A673 (cell line): Measurements from ENCODE around the gene ACOT11. TPM values are rescaled to one million over a fixed set of nuclear protein-coding genes. Genes with fewer than 3 reads are reported as not detected.

Experiments used
- BruUV-seq: library from RNA; stranded (reverse); fragments of 400-500 nt; replicated peaks from 2 replicates; lab custom pipeline; 2021; lab: Mats Ljungman, UMichigan
- CTCF ChIA-PET: fragments of 300-600 bp; sonication (Branson Sonifier 250); formaldehyde crosslinking; loops from one replicate; lab custom pipeline; 2022; ENCODE audit warnings: antibody characterized with exemption; lab: Charles Lee
- POLR2A ChIA-PET: fragments of 300-600 bp; sonication (Branson Sonifier 250); formaldehyde crosslinking; loops from one replicate; lab custom pipeline; 2022; ENCODE audit warnings: antibody characterized with exemption; ENCODE audit not compliant: low non-redundant PET; lab: Charles Lee
- DNase-seq: peaks from one replicate; pipeline ENCODE4 v3.0.0-alpha.2; 2015; ENCODE audit warnings: low spot score
- H3K27ac ChIP-seq: fragments of 200-600 bp; sonication (generic); 2 replicates; pipeline ENCODE4 v1.5.1; 2016; ENCODE audit warnings: mixed run types, low read depth, mild to moderate bottlenecking, mixed read lengths, antibody characterized with exemption, low read length; ENCODE audit not compliant: poor library complexity, severe bottlenecking
- H3K27me3 ChIP-seq: fragments of 200-600 bp; sonication (generic); replicated peaks from 2 replicates; pipeline ENCODE4 v1.6.1; 2017; ENCODE audit warnings: mixed run types, low read depth, mild to moderate bottlenecking, mixed read lengths, antibody characterized with exemption, low read length; ENCODE audit not compliant: insufficient read depth, poor library complexity
- H3K36me3 ChIP-seq: fragments of 200-600 bp; sonication (generic); 2 replicates; pipeline ENCODE4 v1.6.1; 2016; ENCODE audit warnings: mixed run types, mild to moderate bottlenecking, mixed read lengths, antibody characterized with exemption, low read length; ENCODE audit not compliant: insufficient read depth, poor library complexity, severe bottlenecking
- H3K4me1 ChIP-seq: fragments of 200-600 bp; sonication (generic); 2 replicates; pipeline ENCODE4 v1.6.1; 2017; ENCODE audit warnings: mixed run types, mild to moderate bottlenecking, mixed read lengths, antibody characterized with exemption, low read length; ENCODE audit not compliant: insufficient read depth, poor library complexity, severe bottlenecking
- H3K4me3 ChIP-seq: fragments of 200-600 bp; sonication (generic); 2 replicates; pipeline ENCODE4 v1.5.1; 2016; ENCODE audit warnings: low read depth, mixed run types, mild to moderate bottlenecking, mixed read lengths, low read length; ENCODE audit not compliant: poor library complexity, severe bottlenecking
- H3K9me3 ChIP-seq: fragments of 200-600 bp; sonication (generic); 2 replicates; pipeline ENCODE4 v1.6.1; 2016; ENCODE audit warnings: mixed run types, low read depth, mild to moderate bottlenecking, mixed read lengths, antibody characterized with exemption, low read length; ENCODE audit not compliant: poor library complexity, severe bottlenecking
- CTCF ChIP-seq: fragments of 300-800, 200-600 bp; sonication (generic); conservative IDR thresholded peaks from 2 replicates; pipeline ENCODE4 v1.5.1; 2017; ENCODE audit warnings: low read depth, mild to moderate bottlenecking, antibody characterized with exemption, low read length, moderate library complexity, mixed read lengths
- EZH2 ChIP-seq: fragments of 200-600 bp; sonication (generic); IDR thresholded peaks from 2 replicates; pipeline ENCODE4 v1.6.1; 2017; ENCODE audit warnings: borderline replicate concordance, low read depth, mild to moderate bottlenecking, mixed read lengths, antibody characterized with exemption, low read length; ENCODE audit not compliant: poor library complexity, severe bottlenecking
- intact Hi-C: fragments of 100-400 bp; cut with micrococcal nuclease; formaldehyde crosslinking; loops from one replicate; pipeline ENCODE4 v1.10.0; 2022; ENCODE audit not compliant: unreplicated experiment
- total RNA-seq: library from RNA; stranded (reverse); gene quantifications from 2 replicates; pipeline ENCODE4 v1.2.3, GENCODE V29; 2021

The ACOT11 gene
- total RNA-seq, 1 experiment from 2014 or later = 5.6 TPM

- H3K27ac ChIP-seq = no peak overlapping the region
- BruUV-seq = no TSS peak
- CTCF ChIA-PET = no interaction called here
- POLR2A ChIA-PET = no interaction called here
- no peak overlapping the region for H3K4me3 ChIP-seq
- no peak for DNase-seq
- H3K36me3 ChIP-seq = no peaks in the 10 kb centered on the region
- intact Hi-C loops = no loop called here
- H3K27me3 ChIP-seq = no peaks in the 10 kb centered on the region
- H3K9me3 ChIP-seq = no peaks in the 10 kb centered on the region
- no peak for TF ChIP-seq EZH2
- TF ChIP-seq CTCF = no peak
- no peaks in the 10 kb centered on the region for H3K4me1 ChIP-seq
These were observed 43.2 kb downstream of the ACOT11 start for GRCh38 chr1:54591127-54591756.

GRCh38 chr1:54593571-54594160 lies 45.6 kb downstream of the ACOT11 start:
- Histone ChIP-seq H3K36me3 (no peaks in the 10 kb centered on the region), H3K27me3 (no peaks in the 10 kb centered on the region), H3K4me1 (peaks cover 5% of the 10 kb centered on the region), H3K27ac (no peak overlapping the region), H3K4me3 (no peak overlapping the region), H3K9me3 (no peaks in the 10 kb centered on the region)
- ChIA-PET POLR2A (no interaction called here), CTCF (no interaction called here)
- TF ChIP-seq CTCF (no peak), EZH2 (no peak)
- intact Hi-C loops = no loop called here
- no peak for DNase-seq
- BruUV-seq = no TSS peak

- H3K36me3 ChIP-seq = no peaks in the 10 kb centered on the region
- intact Hi-C loops = no loop called here
- BruUV-seq = no TSS peak
- DNase-seq = no peak
- no peaks in the 10 kb centered on the region for H3K27me3 ChIP-seq
- TF ChIP-seq CTCF (no peak), EZH2 (no peak)
- ChIA-PET POLR2A (no interaction called here), CTCF (no interaction called here)
- no peaks in the 10 kb centered on the region for H3K9me3 ChIP-seq
- no peak overlapping the region for H3K4me3 ChIP-seq
- H3K4me1 ChIP-seq = peaks cover 5% of the 10 kb centered on the region
- no peak overlapping the region for H3K27ac ChIP-seq
These were observed 46.4 kb downstream of the ACOT11 start for GRCh38 chr1:54594463-54594862.
